Central memory CD4-positive, alpha-beta T cell (primary cell): Measurements from ENCODE around the gene NFYB.
"Not testable (repeated sequence)": the region's sequence is repeated elsewhere in the genome, so short reads cannot be mapped to it uniquely, and the experiment has no call there.

Experiments
- DNase-seq: peaks from one replicate; pipeline ENCODE4 v3.0.0; 2022
- total RNA-seq, 3 experiments: gene quantifications; one replicate each; lab custom pipeline; 2026; lab: John Stamatoyannopoulos, UW

Gene NFYB
- 20.6 to 55.9 (median 43.9) reads per million in 3 experiments for total RNA-seq

GRCh38 chr12:104137902-104138796 lies at the start of gene NFYB:
Gene NFYB, minus strand, starts transcription at chr12:104138210. Its CDS starts 2,757 bp downstream, at chr12:104135453.
- DNase-seq, result peak; percentile 95

DNA sequence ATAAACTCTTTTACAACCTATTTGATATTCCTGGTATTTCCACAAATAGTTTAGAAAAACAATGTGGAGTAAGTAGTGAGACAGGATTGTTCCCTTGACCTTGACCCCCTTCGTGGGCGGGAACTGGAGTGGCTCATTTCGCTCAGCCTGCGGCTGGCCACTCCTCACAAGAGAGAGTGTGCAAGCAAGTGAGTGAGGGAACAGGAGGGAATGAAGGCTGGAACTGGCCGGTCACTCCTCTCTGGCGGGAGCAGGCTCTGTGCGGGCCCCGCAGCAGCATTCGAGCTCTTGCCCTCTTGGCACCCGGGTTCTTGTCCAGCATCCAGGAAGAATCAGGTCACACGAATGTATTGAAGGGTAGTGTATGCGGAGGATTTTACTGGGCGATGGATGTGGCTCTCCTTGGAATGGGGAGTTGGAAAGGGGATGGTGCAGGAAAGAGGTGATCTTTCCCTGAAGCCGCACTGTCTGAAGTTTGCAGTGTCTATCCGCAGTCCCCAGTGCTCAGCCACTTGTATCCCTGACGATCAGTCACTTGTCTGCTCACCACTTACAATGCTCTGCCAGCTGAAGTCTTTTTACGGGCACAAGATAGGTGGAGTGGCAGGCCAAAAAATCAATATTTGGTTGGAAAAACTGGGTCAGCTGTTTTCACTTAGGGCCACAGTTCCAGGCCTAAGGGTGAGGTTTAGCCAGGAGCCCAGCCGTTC lies 49.6 kb upstream of the NFYB start:
- DNase-seq, result no peak

DNA sequence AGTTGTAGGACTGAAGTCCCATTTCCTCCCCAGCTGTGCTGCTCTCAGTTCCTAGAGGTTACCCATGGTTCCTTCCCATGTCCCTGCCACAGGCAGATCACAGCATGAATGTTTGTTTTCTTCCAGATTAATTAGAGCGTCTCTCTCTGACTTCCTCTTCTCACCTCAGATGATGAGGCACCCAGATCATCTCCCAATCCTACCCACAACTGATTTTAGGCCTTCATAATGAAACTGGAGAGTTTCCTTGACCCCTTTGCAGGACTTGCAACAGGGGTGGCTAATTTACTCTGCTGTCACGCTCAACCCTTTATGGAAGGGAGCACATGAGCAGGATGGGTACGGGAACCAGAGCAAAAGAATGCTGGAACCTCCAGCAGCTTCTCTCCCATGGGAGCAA lies 45.4 kb upstream of the NFYB start:
- no peak for DNase-seq

- DNase-seq, result no peak
These were observed 44.8 kb upstream of the NFYB start for GRCh38 chr12:104182621-104183378.

GRCh38 chr12:104182144-104182543 lies 44.1 kb upstream of the NFYB start:
- no peak for DNase-seq

DNA sequence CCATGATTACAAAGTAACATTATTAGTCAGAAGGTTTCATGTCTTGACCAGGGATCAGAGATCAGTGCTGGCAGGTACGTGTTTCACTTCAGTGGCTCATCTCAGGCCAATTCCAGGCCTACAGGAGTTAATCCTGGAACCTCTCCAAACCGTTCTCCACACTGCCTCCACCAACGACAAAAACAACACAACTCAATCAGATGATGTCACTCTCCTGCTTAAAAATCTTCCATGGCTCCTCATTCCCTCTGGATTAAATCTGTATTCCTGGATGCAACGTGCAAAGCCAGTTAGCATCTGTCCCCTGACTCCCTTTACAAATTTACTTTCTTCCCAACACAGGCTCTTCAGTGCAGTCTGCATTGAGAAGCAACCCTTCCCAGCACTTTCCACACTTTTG lies 43.3 kb upstream of the NFYB start:
- no peak for DNase-seq

- DNase-seq, result no peak
These were observed 42.4 kb upstream of the NFYB start for GRCh38 chr12:104180374-104180773.

- DNase-seq, result no peak
These were observed 39.9 kb upstream of the NFYB start for GRCh38 chr12:104177663-104178501.

DNA sequence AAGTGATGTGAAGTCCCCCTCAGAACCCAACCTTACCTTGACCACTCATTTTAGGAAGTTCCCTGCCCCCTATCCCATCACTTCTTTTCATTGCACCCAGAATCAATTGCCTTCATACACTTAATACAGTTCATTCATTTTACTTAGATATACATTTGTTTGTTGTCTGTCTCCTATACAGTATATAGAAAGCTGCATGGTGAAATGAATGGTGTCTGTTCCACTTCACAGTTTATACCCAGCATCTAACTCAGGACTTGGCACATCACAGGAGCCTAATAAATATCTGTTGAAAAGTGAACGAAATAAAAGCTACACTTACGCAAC lies 39.3 kb upstream of the NFYB start:
- DNase-seq, result no peak

DNA sequence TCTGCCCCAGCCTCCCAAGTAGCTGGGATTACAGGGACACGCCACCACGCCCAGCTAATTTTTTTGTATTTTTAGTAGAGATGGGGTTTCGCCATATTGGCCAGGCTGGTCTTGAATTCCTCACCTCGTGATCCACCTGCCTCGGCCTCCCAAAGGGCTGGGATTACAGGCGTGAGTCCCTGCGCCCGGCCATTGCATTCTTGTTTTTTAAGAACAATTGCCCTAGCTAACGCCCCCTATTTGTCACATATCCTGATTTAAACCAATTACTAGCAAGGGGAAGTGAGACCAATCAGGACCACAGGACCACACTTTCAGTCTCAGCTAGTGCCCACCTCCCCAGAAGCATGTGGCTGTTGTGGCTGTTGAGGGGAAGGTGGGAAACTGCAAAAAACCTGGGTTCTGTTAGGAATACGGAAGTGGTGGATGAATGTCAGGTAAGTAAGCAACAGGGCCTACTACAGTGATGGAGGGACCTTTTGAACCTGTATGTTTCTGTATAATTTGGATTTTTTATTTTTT lies 37.8 kb upstream of the NFYB start:
- no peak for DNase-seq

GRCh38 chr12:104173804-104174203 lies 35.8 kb upstream of the NFYB start:
- not testable (repeated sequence) for DNase-seq

DNA sequence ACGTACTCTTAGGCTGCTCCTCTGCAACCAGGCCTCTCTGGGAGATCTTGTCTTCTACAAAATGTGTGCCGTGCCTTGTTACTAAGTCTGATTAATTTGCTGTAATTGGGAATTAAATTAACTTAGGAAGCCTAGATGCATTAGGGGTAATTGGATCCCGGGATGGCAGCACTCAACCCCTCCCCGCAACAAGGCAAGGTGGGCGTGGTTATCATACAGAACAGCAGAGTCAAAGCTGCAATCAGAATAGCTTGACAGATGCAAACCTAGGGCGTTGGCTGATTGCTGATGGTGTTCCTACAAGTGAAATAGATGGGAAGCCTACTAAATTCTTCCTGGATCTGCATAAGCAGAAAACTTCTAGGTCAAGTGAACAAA lies 34.5 kb upstream of the NFYB start:
- DNase-seq, result no peak

DNA sequence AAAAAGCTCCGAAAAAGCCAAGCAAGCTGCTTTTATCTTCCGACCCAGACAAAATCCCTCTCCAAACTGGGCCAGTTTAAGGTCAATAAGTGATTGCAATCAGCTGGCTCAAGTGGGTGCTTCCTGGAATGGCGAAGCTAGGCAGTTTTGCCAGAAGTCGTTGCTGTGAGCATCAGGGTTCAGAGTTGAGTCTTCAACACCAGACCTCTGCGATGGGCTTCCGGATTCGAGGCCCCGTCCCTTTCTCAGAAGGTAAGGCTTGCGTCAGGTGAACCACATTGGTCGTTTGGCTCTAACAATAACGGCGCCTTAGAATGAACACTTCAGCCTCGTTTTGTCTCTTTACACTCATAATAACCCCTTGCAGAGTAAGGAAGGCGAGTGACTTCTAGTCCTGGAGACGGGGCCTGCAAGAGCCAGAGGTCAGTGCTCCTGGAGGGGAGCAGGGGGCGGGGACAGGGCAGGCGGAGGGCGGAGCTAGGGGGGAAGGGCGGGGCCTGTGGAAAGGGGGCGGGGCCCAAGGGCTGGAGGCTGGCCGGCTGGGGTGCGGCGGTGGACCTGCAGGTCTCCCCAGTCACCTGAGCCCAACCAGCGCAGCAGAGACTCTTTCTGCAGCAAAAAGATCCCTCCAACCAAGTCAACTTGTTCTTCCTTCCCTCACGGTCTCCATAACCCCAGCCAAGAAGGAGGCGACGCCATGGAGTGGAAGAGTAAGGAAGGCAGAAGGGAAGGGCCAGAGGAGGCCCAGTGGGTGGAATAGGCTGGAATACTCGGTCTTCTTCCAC lies 34.0 kb upstream of the NFYB start:
- DNase-seq, result no peak

GRCh38 chr12:104168596-104168995 lies 30.6 kb upstream of the NFYB start:
- no peak for DNase-seq

DNA sequence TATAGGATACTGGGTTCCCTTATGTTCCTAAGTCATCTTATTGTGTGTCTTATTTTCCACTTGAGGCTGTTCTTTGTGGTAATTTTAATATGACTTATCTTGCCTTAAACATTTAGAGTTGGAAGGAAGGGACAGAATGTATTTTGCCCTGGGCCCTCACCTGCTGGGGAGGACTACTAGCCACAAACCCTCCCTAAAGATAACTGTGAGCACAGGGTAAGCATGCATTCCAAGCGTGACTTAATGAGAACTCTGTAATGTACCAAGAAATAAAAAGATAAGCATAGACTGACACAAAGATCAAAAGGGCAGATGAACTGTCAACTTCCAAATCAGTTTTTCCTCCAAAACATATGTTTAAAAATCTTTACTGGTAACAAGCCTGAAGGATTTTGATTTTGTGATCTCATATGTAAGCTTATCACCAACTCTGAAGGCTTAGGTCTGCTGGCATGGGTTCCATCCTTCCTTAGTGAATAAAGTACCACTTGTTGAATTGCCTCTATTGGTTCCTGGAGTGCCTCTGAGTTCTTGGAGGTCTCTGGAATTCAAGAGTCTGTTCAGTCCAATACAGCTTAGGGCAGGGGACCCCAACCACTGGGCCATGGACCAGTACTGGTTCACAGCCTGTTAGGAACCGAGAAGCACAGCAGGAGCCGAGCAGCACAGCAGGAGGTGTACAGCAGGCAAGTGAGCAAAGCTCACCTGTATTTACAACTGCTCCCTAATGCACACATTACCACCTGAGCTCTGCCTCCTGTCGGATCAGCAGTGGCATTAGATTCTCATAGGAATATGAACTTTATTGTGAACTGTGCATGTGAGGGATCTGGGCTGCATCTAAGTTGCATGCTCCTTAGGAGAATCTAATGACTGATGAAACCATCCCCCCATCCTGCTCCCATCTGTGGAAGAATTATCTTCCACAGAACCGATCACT lies 29.8 kb upstream of the NFYB start:
- no peak for DNase-seq

DNA sequence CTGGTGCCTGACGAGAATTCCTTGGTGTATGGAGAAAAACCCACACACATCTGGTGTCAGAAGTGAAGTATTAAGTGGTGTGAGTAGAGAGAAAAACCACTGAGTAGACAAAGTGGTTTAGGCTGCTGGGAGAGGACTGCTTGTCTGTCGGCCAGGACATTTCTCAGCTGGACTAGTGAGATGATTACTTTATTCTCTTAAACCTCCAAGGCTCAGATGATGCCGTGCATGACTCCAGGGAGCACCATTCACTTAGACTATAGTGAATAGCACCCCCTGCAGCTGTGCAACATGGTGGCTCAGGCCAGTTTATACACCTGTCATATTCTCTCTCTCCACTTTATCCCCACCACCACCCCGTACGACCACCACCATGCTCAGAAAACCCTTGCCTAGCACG lies 28.5 kb upstream of the NFYB start:
- no peak for DNase-seq

DNA sequence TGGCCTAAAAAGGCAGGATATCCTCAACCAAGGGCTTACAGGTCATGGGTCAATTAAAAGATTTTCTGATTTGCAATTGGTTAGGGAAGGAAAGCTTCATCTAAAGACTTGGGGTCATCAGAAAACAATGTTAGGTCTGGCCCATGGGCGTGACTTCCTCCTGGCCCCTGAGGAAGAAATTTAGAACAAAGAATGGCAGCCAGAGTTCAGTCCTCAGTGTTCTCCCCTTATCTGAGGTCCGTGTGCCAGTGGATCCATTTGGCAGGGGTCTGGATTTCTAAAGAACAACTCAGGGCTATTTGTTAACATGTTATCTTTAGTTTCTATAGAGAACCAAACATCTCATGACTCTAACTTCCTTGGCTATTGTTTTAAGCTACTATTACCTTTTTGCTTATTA lies 27.8 kb upstream of the NFYB start:
- no peak for DNase-seq

DNA sequence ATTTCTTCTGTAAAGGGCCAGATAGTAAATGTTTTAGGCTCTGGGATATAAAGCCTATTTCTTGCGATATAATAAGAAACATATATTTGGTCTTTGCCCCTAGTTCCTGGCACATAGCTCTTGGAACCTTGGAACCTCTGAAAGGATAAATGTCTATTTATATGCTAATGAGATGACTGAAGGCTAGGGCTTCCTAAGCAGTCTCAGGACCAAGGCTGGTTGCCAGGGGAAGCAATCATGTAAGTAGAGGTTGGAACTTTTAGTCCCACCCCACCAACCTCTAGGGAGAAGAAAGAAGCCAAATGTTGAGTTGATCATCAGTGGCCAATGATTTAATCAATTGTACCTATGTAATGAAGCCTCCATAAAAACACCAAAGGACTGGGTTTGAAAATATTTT lies 26.6 kb upstream of the NFYB start:
- no peak for DNase-seq

DNA sequence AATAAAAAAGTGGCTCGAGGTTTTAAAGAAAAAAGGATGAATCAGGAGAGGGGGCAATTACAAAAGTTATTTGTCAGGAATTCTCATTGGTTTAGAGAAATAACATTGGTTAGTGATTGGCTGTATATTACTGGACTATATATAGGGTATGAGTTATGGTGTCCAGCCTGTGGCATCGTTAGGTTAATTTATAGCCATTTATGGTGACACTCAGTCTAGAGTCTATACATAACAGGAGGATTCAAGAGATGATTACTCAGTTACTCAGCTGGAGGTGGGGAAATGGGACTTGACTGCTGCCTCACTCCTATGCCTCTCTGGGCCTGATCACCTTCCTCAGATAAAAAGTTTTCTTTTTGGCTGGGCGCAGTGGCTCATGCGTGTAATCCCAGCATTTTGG lies 25.6 kb upstream of the NFYB start:
- no peak for DNase-seq

GRCh38 chr12:104163028-104163427 lies 25.0 kb upstream of the NFYB start:
- not testable (repeated sequence) for DNase-seq
